HG02870 (cell line): ENCODE data around the gene SLC2A14.
"Not testable (repeated sequence)": the region's sequence is repeated elsewhere in the genome, so short reads cannot be mapped to it uniquely, and the experiment has no call there.

Source experiments
- ATAC-seq: cut with Tn5 transposase; IDR thresholded peaks from one replicate; pipeline ENCODE4 v1.9.1; 2021; ENCODE audit warnings: mild to moderate bottlenecking, moderate library complexity; ENCODE audit not compliant: unreplicated experiment

The SLC2A14 gene

GRCh38 chr12:7870335-7870734, 2.4 kb downstream of the SLC2A14 start:
- ATAC-seq: no peak

DNA sequence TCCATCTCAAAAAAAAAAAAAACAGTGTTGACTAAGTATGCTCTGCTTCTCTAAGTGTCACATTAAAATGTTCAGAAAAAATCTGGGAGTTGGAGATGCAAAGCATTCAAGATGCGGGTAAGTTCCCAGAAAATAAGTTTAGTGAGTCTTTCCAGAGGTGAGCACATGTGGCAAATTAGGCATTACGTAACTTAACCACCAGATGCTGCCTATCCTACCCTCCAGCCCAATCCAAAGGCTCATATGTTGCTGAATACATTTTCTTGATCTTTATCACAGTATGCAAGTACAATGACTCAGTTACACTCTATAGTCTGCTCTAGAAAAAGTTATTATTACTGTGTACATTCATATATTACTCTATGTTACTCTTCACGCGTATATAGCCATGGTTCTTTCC, 3.6 kb downstream of the SLC2A14 start:
- ATAC-seq: no peak

DNA sequence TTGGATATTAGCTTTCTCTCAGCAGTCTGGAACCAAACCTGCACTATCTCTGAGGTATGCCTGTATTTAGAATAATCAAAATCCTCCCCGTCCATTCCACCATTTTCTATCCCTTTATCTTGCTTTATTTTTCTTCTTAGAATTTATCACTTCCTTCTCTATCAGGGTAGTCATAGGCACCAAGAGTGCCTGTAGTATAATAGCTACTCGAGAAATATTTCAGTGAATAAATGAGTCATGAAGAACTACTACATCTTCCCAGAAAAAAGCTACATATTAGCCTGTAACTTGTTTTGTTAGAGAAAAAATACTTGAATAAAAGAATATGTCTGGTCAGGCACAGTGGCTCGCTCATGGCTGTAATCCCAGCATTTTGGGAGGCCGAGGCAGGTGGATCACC, 4.3 kb downstream of the SLC2A14 start:
- no peak for ATAC-seq

- no peak for ATAC-seq
These were observed 8.0 kb downstream of the SLC2A14 start for GRCh38 chr12:7864601-7865150.

DNA sequence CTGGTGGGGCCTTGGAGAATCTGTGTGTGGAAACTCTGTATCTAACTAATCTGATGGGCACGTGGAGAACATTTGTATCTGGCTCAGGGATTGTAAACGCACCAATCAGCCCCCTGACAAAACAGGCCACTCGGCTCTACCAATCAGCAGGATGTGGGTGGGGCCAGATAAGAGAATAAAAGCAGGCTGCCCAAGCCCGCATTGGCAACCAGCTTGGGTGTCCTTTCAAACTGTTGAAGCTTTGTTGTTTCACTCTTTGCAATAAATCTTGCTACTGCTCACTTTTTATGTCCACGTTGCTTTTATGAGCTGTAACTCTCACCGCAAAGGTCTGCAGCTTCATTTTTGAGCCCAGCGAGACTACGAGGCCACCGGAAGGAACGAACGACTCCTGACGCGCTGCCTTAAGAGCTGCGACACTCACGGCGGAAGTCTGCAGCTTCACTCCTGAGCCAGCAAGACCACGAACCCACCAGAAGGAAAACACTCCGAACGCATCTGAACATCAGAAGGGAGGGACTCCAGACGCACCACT, 9.8 kb downstream of the SLC2A14 start:
- ATAC-seq: not testable (repeated sequence)

DNA sequence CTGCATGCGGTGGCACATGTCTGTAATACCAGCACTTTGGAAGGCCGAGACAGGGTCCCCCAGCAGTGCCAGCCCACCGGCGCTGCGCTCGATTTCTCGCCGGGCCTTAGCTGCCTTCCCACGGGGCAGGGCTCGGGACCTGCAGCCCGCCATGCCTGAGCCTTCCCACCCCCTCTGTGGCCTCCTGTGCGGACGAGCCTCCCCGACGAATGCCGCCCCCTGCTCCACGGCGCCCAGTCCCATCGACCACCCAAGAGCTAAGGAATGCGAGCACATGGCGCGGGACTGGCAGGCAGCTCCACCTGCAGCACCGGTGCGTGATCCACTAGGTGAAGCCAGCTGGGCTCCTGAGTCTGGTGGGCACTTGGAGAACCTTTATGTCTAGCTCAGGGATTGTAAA, 10.4 kb downstream of the SLC2A14 start:
- ATAC-seq: not testable (repeated sequence)

DNA sequence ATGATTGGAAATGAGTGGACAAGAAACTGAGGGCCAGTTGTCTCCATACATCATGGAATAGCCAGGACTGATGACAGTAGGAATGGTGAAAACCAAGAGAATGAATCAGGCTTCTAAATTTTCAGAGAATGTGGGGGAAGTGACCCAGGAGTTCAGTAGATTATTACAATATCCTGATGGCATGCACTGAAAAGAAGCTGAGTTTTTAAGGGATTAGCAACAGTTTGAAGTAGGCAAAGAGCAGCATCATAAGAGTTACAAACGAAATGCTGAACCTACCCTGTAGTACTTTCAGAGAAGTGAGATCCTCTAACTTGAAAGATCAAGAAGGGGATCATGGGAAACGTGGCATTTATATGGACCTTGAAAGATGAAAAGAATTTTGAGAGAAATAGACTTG, 13.2 kb downstream of the SLC2A14 start:
- ATAC-seq: no peak

DNA sequence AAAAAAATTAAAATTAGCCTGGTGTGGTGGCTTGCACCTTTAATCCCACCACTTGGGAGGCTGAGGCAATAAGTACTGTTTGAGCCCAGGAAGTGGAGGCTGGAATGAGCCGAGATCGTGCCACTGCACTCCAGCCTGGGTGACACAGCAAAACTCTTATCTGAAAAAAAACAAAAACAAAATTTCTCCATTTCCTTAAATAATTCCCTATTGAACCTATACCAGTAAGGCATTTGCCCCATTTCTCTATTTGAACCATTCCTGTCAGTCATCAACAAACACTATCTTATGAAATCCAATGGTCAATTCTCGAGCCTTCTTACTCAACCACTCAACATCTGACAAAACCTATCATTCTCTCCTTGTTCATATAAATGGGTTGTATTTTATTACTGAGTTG, 14.7 kb downstream of the SLC2A14 start:
- no peak for ATAC-seq

- no peak for ATAC-seq
These were observed 16.2 kb downstream of the SLC2A14 start for GRCh38 chr12:7856516-7856915.

- no peak for ATAC-seq
These were observed 19.2 kb downstream of the SLC2A14 start for GRCh38 chr12:7853557-7853956.

DNA sequence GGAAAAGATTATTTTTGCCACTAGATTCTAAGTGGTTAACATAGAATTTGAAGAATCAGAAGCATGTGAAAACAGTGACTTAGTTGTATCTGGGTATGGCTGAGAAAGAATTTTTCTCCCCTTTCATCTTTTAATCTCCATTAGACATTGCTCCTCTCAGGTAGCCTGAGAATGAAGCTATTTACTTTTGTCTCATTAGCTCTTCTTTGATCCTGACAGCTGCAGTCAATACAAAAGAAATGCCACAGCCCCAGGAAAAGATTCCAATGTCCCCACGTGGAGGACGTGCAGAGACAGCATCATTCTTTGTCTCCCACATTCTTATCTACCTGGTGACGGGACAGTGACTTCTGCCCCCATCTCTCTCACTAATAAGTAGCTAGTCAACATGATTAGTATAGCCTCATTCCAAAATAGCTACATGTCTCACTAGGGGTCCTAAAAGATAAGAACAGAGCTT, 21.1 kb downstream of the SLC2A14 start:
- not testable (repeated sequence) for ATAC-seq

GRCh38 chr12:7850099-7850498, 22.6 kb downstream of the SLC2A14 start:
- not testable (repeated sequence) for ATAC-seq

DNA sequence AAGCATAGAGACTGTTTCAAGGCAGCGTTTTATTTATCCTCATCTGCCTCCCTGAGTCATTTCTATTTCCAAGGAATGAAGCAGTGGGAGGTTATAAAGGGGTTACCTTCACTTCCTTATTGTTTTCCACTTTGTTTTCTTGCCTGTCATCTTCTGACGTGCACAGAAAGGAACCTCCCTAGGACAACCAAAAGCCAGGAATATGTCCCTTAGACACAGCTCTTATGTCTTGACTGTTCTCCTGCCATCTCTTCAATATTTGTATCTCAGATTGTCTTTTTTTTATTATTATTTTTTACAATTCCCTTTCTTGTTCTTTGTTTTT, 24.7 kb downstream of the SLC2A14 start:
- ATAC-seq: not testable (repeated sequence)

- ATAC-seq: not testable (repeated sequence)
These were observed 25.3 kb downstream of the SLC2A14 start for GRCh38 chr12:7847226-7848097.

- ATAC-seq: no peak
These were observed 28.6 kb downstream of the SLC2A14 start for GRCh38 chr12:7844116-7844515.

GRCh38 chr12:7843583-7843982, 29.1 kb downstream of the SLC2A14 start:
- ATAC-seq: not testable (repeated sequence)

GRCh38 chr12:7843149-7843548, 29.6 kb downstream of the SLC2A14 start:
- not testable (repeated sequence) for ATAC-seq

DNA sequence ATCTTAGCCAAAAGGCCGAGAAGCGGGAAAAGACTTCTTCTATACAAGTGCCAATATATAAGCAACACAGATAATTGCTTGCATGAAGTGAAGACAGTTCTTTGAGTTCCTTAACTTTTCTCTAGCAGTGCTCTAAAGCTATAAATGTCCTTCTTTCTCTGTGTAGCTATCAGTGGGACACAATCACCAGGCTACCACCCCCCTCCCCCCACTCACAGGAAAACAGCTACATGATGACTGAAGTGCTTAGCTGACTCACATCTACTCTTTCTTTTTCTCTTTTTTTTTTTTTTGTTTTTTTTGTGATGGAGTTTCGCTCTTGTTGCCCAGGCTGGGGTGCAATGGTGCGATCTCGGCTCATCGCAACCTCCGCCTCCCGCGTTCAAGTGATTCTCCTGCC, 30.3 kb downstream of the SLC2A14 start:
- not testable (repeated sequence) for ATAC-seq

DNA sequence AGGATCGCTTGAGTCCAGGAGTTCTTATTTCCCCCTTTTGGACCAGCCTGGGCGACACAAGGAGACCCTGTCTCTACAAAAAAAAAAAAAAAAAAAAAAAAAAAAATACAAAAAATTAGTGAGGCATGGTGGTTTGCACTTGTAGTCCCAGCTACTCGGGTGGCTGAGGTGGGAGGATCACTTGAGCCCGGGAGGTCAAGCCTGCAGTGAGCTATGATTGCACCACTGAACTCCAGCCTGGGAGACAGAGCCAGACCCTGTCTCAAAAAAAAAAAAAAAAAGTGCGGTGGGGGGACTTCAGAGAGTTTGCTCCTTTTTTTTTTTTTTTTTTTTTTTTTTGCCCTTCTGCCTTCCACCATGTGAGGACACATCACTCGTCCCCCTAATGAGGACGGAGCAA, 32.9 kb downstream of the SLC2A14 start:
- not testable (repeated sequence) for ATAC-seq

- ATAC-seq: not testable (repeated sequence)
These were observed 33.5 kb downstream of the SLC2A14 start for GRCh38 chr12:7839226-7839625.

- no peak for ATAC-seq
These were observed 35.3 kb downstream of the SLC2A14 start for GRCh38 chr12:7837366-7837765.

- no peak for ATAC-seq
These were observed 36.9 kb downstream of the SLC2A14 start for GRCh38 chr12:7835766-7836165.
